Activated T-helper 9 cell treated with anti-CD3 and anti-CD28 coated beads, Interleukin-2, amount 50 U/mL, for 16 hours (primary cell): ENCODE results near the gene MIF4GD.
A peak's percentile ranks its signal among the peaks of the same experiment; 100 is the strongest.
"Not testable (repeated sequence)": the region's sequence is repeated elsewhere in the genome, so short reads cannot be mapped to it uniquely, and the experiment has no call there.

ENCODE experiments used
- DNase-seq: peaks from one replicate; pipeline ENCODE4 v3.0.0-alpha.2; 2020; ENCODE audit warnings: low read depth

The MIF4GD gene

DNA sequence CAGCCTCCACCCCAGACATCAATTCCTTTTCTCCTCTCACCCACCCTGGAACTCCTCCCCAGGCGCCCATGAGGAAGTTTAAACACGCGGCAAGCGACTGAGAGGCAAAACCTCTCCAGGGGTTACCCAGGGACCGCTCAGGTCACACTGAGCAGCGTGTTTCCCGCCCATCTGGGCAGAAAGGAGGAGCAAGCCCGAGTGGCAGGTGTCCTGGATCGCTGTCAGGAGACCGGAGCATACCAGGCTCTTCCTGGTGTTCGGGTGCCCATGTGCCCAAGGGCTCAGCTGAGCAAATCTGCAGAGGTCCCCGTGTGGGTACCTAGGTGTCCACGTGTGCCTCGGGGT lies 17.7 kb upstream of the MIF4GD start:
- DNase-seq = no peak

DNA sequence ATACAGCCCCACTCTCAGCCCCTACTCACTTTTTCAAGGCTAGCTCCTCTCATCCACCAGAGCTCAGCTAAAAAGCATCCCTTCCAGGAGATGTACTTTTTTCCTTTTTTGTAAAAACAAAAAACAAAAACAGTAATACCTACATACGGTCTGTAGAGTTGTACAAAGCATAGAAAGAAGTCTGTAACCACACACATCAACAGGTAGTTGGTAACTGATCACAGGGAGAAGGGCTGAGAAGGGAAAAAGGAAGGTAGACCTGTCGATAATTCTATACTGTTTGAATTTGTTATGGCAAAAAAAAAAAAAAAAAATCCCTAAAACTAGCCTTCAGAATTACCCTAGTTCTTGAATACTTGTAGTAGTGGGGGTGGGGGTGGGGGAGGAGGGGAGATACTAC lies 17.3 kb upstream of the MIF4GD start:
- no peak for DNase-seq

DNA sequence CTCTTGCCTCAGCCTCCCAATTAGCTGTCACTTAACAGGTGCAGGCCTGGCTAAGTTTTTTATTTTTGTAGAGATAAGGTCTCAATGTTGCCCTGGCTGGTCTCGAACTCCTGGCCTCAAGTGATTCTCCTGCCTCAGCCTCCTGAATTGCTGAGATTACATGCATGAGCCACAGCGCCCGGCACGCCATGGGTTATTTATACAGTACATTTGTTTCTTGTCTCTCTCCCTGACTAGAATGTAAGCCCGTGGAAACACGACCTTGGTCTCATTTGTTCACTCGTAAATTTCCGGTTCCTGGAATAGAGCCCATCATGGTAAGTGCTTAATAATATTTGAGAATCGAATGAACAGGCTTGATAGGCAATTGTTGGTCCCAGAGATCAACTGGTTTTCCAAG lies 16.2 kb upstream of the MIF4GD start:
- DNase-seq = no peak

DNA sequence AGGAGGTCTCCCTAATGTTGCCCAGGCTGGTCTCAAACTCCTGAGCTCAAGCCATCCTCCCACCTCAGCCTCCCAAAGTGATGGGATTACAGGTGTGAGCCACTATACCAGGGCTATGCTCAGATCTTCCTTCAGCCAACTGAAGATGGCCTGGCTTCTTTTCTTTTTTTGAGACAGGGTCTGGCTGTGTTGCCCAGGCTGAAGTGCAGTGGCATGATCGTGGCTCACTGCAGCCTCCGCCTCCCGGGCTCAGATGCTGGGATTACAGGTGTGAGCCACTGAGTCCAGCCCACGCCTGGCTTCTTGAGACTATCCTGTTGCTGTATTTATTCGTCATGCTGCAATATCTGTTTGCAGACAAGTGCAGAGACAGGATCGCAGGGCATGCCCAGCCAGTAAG lies 14.1 kb upstream of the MIF4GD start:
- no peak for DNase-seq

DNA sequence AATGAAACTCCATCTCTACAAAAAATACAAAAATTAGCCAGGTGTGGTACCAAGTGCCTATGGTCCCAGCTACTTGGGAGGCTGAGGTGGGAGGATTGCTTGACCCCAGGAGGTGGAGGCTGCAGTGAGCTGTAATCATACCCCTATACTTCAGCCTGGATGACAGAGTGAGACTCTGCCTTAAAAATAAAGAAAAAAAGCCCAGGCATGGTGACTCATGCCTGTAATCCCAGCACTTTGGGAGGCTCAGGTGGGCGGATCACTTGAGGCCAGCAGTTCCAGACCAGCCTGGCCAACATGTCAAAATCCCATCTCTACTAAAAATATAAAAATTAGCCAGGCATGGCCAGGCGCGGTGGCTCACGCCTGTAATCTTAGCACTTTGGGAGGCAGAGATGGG lies 9.2 kb upstream of the MIF4GD start:
- not testable (repeated sequence) for DNase-seq

DNA sequence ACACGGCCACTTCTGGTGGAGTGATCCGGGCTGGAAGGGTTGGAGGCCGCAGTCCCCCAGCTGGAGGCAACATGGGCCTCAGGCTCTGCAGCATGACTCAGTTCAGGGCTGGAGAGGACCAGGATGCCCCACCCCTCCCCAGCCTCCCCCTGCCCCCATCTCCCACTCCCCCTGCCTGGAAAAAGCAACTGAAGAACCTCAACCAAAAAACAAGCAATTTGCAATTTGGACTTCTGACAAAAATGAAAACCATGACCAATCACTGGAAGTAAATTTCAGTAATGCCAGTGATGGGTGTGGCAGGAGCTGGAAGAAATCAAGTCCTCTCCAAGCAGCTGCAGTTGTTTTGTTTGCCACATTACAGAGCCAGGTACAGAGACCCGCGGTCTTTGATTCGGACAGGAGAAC lies 6.6 kb upstream of the MIF4GD start:
- no peak for DNase-seq

DNA sequence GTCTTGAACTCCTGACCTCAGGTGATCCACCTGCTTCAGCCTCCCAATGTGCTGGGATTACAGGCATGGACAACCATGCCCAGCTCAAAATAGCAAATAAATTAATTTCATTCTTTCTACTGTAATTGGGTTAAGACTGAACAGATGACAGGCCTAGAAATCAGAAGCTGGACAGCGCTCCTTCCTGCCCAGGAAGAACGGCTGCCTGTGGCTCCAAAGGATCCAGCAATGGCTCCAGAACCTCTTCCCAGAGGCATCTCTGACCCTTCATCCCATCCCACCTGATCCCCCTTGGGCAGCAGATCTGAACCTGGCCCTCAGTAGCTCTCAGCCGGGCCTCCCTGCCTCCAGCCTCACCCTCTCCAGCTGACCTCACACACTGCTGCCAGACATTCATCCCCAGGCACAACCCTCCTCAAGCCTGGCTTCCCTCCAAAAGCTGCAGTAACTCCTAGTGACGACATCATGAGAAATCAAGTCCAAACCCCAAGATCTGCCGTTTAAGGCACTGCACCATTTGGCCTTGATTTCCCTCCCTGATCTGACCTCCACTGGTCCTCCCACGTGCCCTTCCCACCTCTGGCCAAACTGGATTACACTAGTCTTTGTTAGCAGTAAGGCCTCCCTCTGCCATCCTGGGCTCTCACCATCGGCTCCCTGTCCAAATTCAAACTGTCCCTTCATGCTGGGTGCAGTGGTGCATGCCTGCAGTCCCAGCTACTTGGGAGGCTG lies 3.1 kb upstream of the MIF4GD start:
- DNase-seq = no peak

DNA sequence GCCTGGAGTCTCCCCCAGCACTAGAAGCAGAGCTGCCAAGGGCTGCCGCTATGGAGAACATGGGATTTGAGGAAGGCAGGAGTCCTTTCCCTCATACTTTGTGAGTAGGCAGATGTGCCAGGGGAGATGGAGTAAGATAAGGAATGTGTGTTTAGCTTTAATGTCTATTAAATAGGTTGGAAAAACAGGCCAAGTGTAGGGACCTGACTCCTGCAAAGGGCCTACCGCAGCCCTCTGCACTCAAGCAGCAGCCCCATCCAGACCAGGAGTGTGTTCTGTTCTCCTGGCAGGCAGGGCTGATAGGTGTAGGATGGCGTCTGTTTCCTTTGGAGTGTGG lies 1.8 kb upstream of the MIF4GD start:
- DNase-seq = no peak

DNA sequence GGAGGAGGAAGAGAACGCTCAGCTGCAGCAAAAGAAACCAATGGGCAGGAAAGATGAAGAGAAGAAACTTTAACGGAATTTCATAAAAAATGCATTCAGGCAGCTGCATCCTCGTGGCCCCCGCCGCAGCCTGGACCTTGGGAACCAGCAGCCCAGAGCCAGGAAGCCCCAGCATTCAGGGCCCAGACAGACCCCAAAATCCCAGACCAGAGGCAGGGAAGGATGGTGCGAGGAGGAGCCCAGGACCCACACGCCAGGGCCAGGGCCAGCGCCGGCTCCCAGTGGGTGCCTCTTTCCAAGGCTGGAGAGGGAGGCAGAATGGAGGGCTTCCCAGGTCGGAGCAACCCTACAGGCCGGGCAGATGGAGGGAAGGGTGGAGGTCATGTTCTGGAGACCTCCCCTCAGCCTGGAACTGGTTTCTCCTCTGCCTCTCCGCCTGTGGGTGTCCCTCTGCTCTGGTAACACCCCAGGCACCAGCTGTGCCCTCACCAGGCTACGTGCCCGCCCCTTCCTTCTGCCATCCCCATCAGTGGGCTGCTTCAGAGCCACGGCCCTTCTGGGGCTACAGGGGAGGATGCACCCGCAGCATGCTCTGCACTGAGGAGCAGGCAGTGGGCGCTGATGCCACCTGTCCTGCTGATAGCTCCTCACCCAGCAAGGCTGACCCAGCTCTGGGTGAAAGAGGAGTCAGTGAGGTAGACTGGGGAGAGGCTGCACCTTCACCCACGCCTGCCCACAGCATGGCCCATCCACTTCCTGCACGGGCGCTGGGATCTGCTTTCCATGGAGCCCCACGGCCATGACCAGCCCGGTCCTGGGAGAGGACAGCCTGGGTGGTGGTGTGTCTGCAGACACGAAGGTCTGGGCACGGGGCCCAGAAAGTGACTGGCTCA lies 1.2 kb upstream of the MIF4GD start:
- DNase-seq = no peak

DNA sequence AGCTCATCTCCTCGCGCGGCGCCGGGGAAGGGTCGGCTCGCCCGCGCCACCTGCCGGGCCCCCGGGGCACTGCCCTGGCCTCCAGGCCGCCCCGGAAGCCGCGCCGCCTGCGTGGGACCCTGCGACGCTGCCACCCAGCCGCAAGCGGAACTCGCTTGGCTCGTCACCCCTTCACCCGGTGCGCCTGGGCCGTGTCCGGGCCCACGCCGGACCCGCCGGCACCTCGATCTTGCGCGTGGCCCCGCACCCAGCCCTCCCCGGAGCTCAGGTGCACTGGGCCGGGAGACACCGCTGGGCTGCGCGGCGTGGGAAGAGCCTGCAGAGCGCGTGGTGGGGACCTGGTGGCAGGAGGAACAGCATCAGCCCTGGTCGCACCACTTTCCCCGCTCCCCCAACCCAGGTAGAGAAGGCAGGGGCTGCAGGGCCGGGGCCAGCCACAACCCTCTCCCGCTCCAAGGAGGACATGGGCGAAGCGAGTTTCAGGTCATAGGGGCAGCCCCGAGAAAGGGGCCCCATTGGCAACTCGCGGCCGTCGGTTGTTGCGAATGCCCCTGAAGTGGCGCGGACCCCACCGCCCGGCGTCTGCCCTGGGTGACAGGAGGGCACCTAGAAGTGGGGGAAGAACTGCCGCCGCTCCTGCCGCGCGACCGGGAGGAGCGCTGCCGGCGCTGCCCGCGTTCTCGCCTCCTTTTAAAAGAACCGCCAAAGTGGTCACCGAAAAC lies 363 bp upstream of the MIF4GD start:
- DNase-seq = peak; percentile 85

DNA sequence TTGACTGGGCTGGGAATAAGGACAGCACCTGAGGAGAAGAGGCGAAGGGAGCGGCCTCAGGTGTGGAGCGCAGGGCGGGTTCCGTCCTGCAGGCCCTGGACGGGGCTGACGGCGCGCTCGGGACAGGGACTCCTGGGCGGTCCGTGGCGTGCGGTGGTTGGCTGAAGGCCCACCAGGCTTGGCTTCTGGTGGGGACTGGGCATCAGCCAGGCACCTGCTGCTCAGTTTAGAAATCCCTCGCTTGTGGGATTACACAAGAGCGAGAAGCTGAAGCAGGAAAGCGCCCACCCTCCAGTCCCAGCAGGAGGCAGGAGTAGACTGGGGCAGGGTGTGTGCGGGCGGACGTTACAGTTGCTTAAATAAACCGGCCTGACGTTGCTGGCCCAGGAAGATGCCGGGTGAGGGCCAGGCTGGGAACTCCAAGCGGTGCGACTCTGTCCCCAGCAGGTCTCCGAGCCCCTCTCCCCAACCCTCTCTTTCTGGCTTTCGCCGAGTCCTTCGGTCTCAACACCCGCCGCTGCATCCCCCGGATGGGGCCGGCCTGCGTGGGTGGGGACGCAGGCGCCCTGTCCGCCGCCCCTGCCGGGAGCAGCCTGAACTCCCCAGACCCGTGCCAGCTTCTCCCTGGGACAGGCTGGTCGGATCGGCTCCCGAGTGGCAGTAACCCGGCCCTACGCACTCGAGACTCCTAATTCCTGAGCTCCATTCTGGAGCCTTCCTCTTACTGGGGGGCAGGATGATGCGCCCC lies 639 bp downstream of the MIF4GD start:
- DNase-seq = peak; percentile 36

DNA sequence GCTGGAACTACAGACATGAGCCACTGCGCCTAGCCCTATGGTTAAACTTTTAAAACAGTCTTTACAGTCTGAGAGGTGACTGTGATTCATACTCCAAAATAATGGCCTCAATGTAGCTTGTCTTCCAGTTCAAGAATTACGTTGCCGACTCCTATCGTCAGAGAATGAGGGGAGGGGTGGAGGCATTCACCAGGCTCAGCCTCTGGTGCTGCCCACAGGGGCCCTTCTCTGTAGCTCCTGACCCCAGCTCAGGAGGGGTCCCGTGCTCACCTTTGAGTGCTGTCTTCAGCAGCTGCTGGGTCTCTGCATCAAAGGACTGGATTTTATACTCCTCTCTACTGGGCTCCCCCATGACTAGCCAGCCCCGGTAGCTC lies 1.2 kb downstream of the MIF4GD start:
- DNase-seq = no peak

DNA sequence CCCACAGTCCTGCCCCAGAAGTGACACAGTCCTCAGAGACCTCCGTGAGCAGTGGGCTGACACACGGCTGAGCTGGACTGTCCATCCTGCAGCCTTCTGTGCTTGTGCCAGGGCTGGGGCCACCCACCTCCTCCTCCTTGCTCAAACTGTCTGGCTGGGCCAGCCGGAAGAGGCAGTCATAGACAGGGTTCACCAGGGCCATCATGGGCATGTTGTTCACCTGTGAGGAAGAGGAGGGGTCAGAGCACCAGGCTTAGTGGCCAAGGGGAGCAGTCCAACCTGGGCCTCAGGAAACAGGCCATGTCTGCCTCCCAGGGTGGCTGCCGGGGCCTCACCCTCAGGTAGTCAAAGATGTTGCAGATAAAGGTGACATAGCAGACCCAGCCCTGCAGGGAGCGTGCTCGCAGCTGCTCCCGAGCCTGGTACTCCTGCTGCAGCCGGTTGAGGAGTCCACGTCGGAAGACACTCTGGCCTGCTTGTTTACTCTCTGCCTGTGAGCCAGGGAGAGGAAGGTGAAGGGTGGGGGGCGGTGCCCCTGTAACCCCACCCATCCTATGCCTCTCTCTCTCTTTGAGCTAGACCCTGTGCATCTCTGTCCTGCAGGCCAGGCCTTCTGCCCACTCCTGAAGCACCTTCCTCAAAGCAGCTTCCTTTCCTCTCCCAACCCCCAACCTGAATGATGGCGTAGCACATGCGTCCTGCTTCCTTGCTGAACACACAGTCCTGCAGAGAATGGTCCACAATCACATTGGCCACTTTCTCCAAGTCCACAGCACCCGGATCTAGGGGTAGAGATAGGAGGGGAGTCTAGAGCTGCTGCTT lies 3.4 kb downstream of the MIF4GD start:
- no peak for DNase-seq

DNA sequence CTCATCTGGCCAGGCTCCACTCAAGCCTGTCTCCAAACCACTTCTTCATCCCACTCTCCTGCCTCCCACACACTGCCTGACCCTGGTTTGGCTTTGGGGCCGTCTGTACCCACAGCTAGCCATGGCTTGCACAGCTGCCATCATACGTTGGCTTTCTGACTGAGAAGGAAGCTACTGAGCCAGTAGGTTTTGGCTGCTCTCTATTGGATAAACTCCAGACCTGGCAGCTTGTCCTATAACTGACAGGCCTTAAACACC lies 3.9 kb downstream of the MIF4GD start:
- DNase-seq = no peak

DNA sequence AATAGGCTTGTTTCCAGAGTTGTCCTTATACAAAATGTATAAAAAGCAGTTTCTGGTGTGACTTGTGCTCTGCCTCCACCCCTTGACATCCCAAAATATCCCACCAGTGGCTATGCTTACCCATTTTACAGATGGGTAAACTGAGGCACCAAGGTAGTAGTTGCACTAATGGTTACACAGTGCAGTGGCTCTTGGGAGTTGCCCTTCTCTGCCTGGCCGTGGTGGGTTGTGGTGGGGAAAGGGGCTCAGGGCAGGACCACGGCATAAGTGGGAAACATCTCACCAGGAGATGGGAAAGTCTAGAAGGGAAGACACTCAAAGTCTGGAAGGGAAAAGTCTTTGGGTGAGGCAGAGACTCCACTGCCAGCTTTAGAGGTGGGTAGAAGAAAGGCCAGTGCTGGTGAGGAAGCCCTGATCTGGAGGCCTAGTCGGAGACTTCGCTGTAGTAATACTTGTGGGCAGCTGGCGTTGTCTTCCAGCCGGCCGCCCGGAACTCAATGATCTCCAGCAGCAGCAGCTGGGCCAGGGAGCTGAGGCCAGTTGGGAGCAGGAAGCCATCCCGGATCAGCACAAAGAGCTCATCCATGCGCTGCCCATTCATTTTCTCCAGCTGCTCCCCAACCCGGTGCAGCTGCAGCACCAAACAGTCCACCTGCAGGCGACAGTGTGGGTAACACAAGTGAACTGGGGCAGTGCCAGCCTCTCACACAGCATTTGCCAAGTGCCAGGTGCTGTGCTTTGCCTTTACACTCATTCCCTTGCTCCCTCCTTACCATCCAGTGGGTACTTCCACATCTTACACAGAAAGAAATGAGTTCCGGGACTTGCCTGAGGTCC lies 4.5 kb downstream of the MIF4GD start:
- no peak for DNase-seq

DNA sequence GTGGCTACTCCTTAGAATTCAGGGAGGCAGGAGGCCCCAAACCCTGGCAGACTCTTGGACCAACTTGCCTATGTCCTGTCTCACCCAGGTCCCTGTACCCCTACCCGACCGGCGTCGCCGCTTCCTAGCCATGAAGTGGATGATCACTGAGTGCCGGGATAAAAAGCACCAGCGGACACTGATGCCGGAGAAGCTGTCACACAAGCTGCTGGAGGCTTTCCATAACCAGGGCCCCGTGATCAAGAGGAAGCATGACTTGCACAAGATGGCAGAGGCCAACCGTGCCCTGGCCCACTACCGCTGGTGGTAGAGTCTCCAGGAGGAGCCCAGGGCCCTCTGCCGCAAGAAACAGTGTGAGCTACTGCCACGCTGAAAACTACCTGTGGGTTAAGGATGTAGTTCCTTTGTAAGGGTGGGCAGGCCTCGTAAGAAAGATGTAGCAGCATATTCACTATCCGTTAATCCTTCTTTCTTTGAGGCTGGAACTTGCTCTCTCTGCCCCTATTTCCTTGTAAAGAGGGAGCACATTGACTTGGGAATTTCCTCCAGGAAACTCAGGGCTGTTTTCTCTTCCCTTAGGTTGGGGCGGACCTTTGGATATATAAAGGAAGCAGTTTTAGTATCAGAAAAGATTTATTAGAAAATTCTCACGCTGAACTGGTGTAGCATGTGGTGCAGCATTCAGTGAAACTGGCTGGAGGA lies 5.3 kb downstream of the MIF4GD start:
- DNase-seq = no peak

DNA sequence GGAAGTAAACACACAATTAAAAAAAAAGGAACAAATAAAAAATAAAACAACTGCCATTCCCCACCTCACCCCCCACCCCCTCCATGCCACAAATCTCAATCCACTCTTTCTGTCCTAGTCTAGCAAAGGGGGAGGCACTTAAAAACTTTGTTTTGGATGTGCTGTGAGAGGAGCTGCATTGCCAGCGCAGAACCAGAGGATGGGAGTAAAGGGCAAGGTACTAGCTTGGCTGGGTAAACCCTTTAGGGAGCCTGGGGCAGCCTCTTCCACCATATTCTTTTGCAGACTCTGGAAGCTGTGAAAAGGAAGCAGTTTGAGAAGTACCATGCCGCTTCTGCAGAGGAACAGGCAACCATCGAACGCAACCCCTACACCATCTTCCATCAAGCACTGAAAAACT lies 8.0 kb downstream of the MIF4GD start:
- no peak for DNase-seq

DNA sequence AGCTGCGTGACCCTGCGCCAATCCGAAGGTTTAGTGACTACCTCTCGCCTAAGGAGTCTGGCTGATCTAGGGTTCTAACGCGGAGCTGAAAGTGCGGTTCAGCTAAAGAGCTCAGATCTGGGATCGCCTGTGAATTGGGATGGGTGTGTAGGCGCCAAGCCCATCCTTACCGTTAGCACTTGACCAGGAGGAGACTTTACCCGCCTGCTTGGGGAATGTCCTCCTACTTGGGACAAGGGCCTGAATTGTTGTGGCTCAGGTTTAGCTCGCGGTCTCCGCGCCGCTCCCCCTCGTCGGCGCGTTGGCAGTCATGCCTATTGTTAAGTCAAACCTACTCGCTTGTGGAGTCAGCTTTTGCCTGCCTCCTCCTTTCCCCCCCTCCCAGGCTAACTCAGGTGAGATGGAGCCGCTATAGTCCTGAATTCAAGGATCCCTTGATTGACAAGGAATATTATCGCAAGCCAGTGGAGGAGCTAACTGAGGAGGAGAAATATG lies 8.9 kb downstream of the MIF4GD start:
- DNase-seq = no peak

DNA sequence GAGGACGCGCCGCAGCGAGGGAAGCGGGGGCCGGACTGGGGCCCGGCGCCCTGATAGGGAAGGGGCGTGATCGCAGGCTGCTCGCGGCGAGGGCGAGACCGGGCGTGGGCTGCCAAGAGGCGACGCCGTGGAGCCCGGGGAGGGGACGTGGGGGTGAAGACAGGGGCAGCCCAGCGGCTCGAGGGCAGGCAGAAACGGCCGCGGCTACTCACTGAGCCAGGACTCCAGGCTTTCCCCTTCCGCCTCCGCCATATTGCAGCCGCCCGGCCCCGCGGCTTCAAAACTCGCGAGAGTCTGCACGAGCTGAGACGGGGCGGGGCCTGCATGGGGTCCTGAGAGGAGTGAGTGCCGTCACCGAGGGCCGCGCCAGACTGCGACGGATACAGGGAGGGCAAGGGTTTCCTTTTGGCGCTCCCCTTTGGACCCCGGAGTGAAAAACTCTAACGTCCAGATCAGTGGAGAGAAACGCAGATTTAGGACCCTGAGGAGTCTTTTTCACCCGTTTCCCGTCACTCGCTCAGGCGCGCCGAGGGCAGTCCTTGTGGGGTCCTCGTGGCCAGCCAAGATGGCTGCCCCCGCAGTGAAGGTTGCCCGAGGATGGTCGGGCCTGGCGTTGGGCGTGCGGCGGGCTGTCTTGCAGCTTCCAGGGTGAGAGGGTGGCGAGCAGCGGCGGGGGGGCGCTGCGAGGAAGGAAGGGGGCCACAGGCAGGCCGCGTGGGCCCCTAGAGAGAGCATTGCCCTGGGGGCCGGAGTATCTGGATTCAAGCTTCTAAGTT lies 9.5 kb downstream of the MIF4GD start, which contains the start of the genes GGA3 and MRPS7:
GGA3 (minus strand) TSS at position 271 of the 776 bp plus-strand sequence; CDS start at position 252, 19 bp downstream.
MRPS7 (plus strand) TSS at position 544 of the 776 bp plus-strand sequence; CDS start at position 566, 22 bp downstream.
- DNase-seq = peak; percentile 94
